Activated T-cell treated with anti-CD3 and anti-CD28 coated beads for 48 hours (primary cell): ENCODE results near the gene DOC2A.

Source experiments
- DNase-seq: peaks from one replicate; pipeline ENCODE4 v3.0.0-alpha.2; 2020; ENCODE audit warnings: low read depth

Gene DOC2A

GRCh38 chr16:30005341-30006094, 5.3 kb downstream of the DOC2A start:
- no peak for DNase-seq

- no peak for DNase-seq
Observed at GRCh38 chr16:30004811-30005242, 6.0 kb downstream of the DOC2A start.

- DNase-seq = no peak
Observed at GRCh38 chr16:30004424-30004776, 6.4 kb downstream of the DOC2A start.

- no peak for DNase-seq
Observed at GRCh38 chr16:30003670-30004423, 7.0 kb downstream of the DOC2A start.

- DNase-seq = no peak
Observed at GRCh38 chr16:30002614-30003346, 8.0 kb downstream of the DOC2A start.

- no peak for DNase-seq
Observed at GRCh38 chr16:30000735-30001631, 9.8 kb downstream of the DOC2A start.

- no peak for DNase-seq
Observed at GRCh38 chr16:29999605-30000004, 11.2 kb downstream of the DOC2A start.

- DNase-seq = no peak
Observed at GRCh38 chr16:29996766-29997250, 14.0 kb downstream of the DOC2A start.

- peak; percentile 99 for DNase-seq
Observed at GRCh38 chr16:29995911-29996765, 14.7 kb downstream of the DOC2A start, which contains the start of gene INO80E. Gene INO80E (plus strand): TSS chr16:29996241. CDS start chr16:29996311, 70 bp downstream.

GRCh38 chr16:29995324-29995910, 15.4 kb downstream of the DOC2A start, which contains the start of gene HIRIP3:
Gene HIRIP3 (minus strand): TSS chr16:29995617. CDS start chr16:29995605, 12 bp downstream.
- peak; percentile 85 for DNase-seq

- DNase-seq = peak; percentile 73
Observed at GRCh38 chr16:29994600-29995323, 16.1 kb downstream of the DOC2A start.

GRCh38 chr16:29993903-29994599, 16.8 kb downstream of the DOC2A start:
- no peak for DNase-seq

- no peak for DNase-seq
Observed at GRCh38 chr16:29993191-29993902, 17.5 kb downstream of the DOC2A start.

- DNase-seq = no peak
Observed at GRCh38 chr16:29992344-29992967, 18.4 kb downstream of the DOC2A start.

- DNase-seq = no peak
Observed at GRCh38 chr16:29991571-29991904, 19.3 kb downstream of the DOC2A start.

- DNase-seq = no peak
Observed at GRCh38 chr16:29990883-29991570, 19.8 kb downstream of the DOC2A start.

- no peak for DNase-seq
Observed at GRCh38 chr16:29990034-29990433, 20.8 kb downstream of the DOC2A start.
